CD4-positive, CD25-positive, alpha-beta regulatory T cell (primary cell): Measurements from ENCODE around the gene KRT27. TPM values are rescaled to one million over a fixed set of nuclear protein-coding genes. Genes with fewer than 3 reads are reported as not detected.

Source experiments
- ATAC-seq, 2 donors: fragments of 150-1000 bp; cut with Tn5 transposase; one replicate each; pipeline ENCODE4 v1.10.0; 2021; ENCODE audit warnings: low read depth in 2 of 2, moderate number of reproducible peaks in 2 of 2, moderate library complexity in 1 of 2
- DNase-seq, 3 donors: peaks; one replicate each; pipeline versions ENCODE4 v3.0.0 to v3.0.0-alpha.2; 2012 to 2022; ENCODE audit warnings: mixed read lengths in 1 of 3
- H3K27ac ChIP-seq: one replicate; pipeline ENCODE4 v1.7.0; 2013; ENCODE audit warnings: mild to moderate bottlenecking, low read length; ENCODE audit not compliant: insufficient read depth, poor library complexity, severe bottlenecking
- H3K27me3 ChIP-seq: one replicate; pipeline ENCODE4 v1.7.0; 2013; ENCODE audit warnings: low read length; ENCODE audit not compliant: control insufficient read depth, insufficient read depth
- H3K36me3 ChIP-seq: one replicate; pipeline ENCODE4 v1.7.0; 2013; ENCODE audit warnings: mild to moderate bottlenecking, low read length, moderate library complexity; ENCODE audit not compliant: control insufficient read depth, insufficient read depth
- H3K4me1 ChIP-seq: 2 replicates; pipeline ENCODE4 v1.7.0; 2013; ENCODE audit warnings: mild to moderate bottlenecking, low read length; ENCODE audit not compliant: insufficient read depth, control insufficient read depth, poor library complexity, severe bottlenecking
- H3K4me3 ChIP-seq: one replicate; pipeline ENCODE4 v1.7.0; 2013; ENCODE audit warnings: low read depth, mild to moderate bottlenecking, low read length, moderate library complexity
- H3K9me3 ChIP-seq, 2 experiments: 1 replicate in 1 of 2; 2 replicates in 1 of 2; pipeline ENCODE4 v1.7.0; 2013; ENCODE audit warnings: low read length in 2 of 2, mild to moderate bottlenecking in 1 of 2, moderate library complexity in 1 of 2; ENCODE audit not compliant: control insufficient read depth in 2 of 2
- H3K27ac Mint-ChIP-seq, 3 donors: one replicate each; pipeline ENCODE4 v1.8.0; 2020 to 2022; ENCODE audit warnings: mild to moderate bottlenecking in 3 of 3, mixed read lengths in 3 of 3, moderate library complexity in 2 of 3
- H3K27me3 Mint-ChIP-seq: one replicate; pipeline ENCODE4 v1.8.0; 2022; ENCODE audit warnings: mild to moderate bottlenecking, mixed read lengths
- H3K36me3 Mint-ChIP-seq: one replicate; pipeline ENCODE4 v1.8.0; 2020; ENCODE audit warnings: mixed read lengths
- H3K4me1 Mint-ChIP-seq, 4 donors: one replicate each; pipeline ENCODE4 v1.8.0; 2020 to 2022; ENCODE audit warnings: mixed read lengths in 4 of 4, mild to moderate bottlenecking in 1 of 4
- H3K4me3 Mint-ChIP-seq, 4 donors: one replicate each; pipeline ENCODE4 v1.8.0; 2020 to 2022; ENCODE audit warnings: mild to moderate bottlenecking in 4 of 4, mixed read lengths in 4 of 4, moderate library complexity in 3 of 4
- H3K9me3 Mint-ChIP-seq, 7 donors: one replicate each; pipeline ENCODE4 v1.8.0; 2020 to 2022; ENCODE audit warnings: mixed read lengths in 7 of 7, mild to moderate bottlenecking in 3 of 7, moderate library complexity in 2 of 7
- polyA plus RNA-seq, 4 donors: library from polyadenylated mRNA; unstranded; fragments of 300-500 nt; fragmentation: Illumina TruSeq; gene quantifications; one replicate each; pipeline ENCODE4 v1.2.3, GENCODE V29; 2021
- total RNA-seq: library from RNA; stranded (reverse); gene quantifications from one replicate; pipeline ENCODE4 v1.2.3, GENCODE V29; 2022

Gene KRT27
- total and polyA plus RNA-seq, 5 donors from 2014 or later: not detected

DNA sequence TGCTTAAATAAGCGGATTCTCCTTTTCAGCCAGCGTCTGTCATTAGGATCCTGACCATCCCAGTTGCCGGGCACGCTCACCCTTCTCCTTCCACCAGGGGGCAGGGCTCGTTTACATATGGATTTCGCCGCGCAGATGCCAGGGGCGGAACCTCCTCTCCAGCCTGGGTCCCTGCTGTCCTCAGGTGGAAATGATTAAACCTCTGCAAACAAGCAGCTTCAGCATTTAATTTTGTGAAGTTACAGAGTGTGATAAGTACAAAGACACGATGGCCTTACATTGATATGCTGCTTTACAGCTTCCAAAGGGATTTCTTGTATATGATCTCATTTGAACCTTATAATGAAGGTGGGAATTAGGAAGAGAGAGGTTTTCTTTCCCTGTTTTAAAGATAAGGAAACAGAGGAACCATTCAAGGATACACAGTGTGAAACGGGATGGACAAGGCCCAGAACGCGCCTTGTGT lies 21.3 kb upstream of the KRT27 start:
- H3K4me1 ChIP-seq: peaks cover 3% of the 10 kb centered on the region
- Mint-ChIP-seq H3K36me3 (no peaks in the 10 kb centered on the region), H3K27me3 (peaks cover 56% of the 10 kb centered on the region), H3K4me3 (no peak overlapping the region), H3K27ac (no peak overlapping the region), H3K4me1 (peaks cover 0 to 3% (median 1%) of the 10 kb centered on the region in 4 donors), H3K9me3 (peaks cover 0 to 2% (median 0%) of the 10 kb centered on the region in 7 donors)
- H3K9me3 ChIP-seq: no peaks in the 10 kb centered on the region
- ATAC-seq (peak; percentile 78 to 81), DNase-seq (peak; percentile 58 to 76 (median 59))
- no peak overlapping the region for H3K27ac ChIP-seq
- H3K27me3 ChIP-seq: peaks cover 60% of the 10 kb centered on the region
- H3K4me3 ChIP-seq: no peak overlapping the region
- H3K36me3 ChIP-seq: no peaks in the 10 kb centered on the region

- no peak overlapping the region for H3K27ac Mint-ChIP-seq
- DNase-seq (no peak), ATAC-seq (no peak)
- peaks cover 43% of the 10 kb centered on the region for H3K27me3 Mint-ChIP-seq
- no peaks in the 10 kb centered on the region for H3K36me3 Mint-ChIP-seq
- H3K27ac ChIP-seq: no peak overlapping the region
- peaks cover 3% of the 10 kb centered on the region for H3K4me1 ChIP-seq
- no peaks in the 10 kb centered on the region for H3K36me3 ChIP-seq
- H3K4me3 Mint-ChIP-seq: no peak overlapping the region
- no peak overlapping the region for H3K4me3 ChIP-seq
- peaks cover 49% of the 10 kb centered on the region for H3K27me3 ChIP-seq
- H3K9me3 Mint-ChIP-seq: peaks cover 0 to 2% (median 0%) of the 10 kb centered on the region in 7 donors
- H3K4me1 Mint-ChIP-seq: peaks cover 0 to 3% (median 1%) of the 10 kb centered on the region in 4 donors
- no peaks in the 10 kb centered on the region for H3K9me3 ChIP-seq
Observed at GRCh38 chr17:40801157-40801556, 18.8 kb upstream of the KRT27 start.

DNA sequence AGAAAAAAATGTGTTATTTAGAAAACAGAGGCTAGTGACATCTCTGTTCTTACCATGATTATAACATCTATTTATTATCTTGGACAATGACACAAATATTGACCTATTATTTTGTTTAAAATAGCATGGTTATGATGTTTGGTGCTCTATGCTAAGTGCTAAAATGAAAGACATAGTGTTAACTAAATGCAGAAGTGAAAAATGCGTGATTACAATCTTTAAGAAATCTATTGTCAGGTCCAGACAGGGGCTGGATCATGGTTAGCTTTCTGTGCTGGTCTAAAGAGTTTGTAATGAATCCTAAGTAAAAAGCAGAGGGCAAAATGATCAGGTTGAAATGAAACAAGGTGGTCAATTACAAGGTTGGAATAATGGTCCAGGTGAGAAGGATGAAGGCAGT lies 18.0 kb upstream of the KRT27 start:
- H3K27me3 ChIP-seq: peaks cover 45% of the 10 kb centered on the region

GRCh38 chr17:40799859-40800258 lies 17.5 kb upstream of the KRT27 start, which contains the start of gene KRT28:
Gene KRT28, minus strand, starts transcription at chr17:40799959. Its CDS starts 66 bp downstream, at chr17:40799893.
- H3K27me3 Mint-ChIP-seq: peaks cover 38% of the 10 kb centered on the region
- peaks cover 0 to 3% (median 1%) of the 10 kb centered on the region in 4 donors for H3K4me1 Mint-ChIP-seq
- DNase-seq (no peak), ATAC-seq (no peak)
- Histone ChIP-seq H3K4me3 (no peak within 1 kb of the TSS), H3K27me3 (peaks cover 41% of the 10 kb centered on the region), H3K36me3 (no peaks in the 10 kb centered on the region), H3K9me3 (no peaks in the 10 kb centered on the region), H3K4me1 (peaks cover 3% of the 10 kb centered on the region), H3K27ac (no peak within 1 kb of the TSS)
- no peaks in the 10 kb centered on the region for H3K36me3 Mint-ChIP-seq
- H3K9me3 Mint-ChIP-seq: peaks cover 0 to under 1% (median 0%) of the 10 kb centered on the region in 7 donors
- no peak within 1 kb of the TSS for H3K4me3 Mint-ChIP-seq
- H3K27ac Mint-ChIP-seq: no peak within 1 kb of the TSS

More for the DNA sequence above, 18.0 kb upstream of the KRT27 start:
- no peak overlapping the region for H3K27ac ChIP-seq
- H3K9me3 ChIP-seq: no peaks in the 10 kb centered on the region
- Mint-ChIP-seq H3K27ac (no peak overlapping the region), H3K4me3 (no peak overlapping the region), H3K4me1 (peaks cover 0 to 3% (median 1%) of the 10 kb centered on the region in 4 donors), H3K36me3 (no peaks in the 10 kb centered on the region), H3K27me3 (peaks cover 43% of the 10 kb centered on the region), H3K9me3 (peaks cover 0 to 2% (median 0%) of the 10 kb centered on the region in 7 donors)
- no peak overlapping the region for H3K4me3 ChIP-seq
- no peaks in the 10 kb centered on the region for H3K36me3 ChIP-seq
- DNase-seq (no peak), ATAC-seq (no peak)
- H3K4me1 ChIP-seq: peaks cover 3% of the 10 kb centered on the region

GRCh38 chr17:40796846-40797245 lies 14.5 kb upstream of the KRT27 start:
- Mint-ChIP-seq H3K36me3 (no peaks in the 10 kb centered on the region), H3K9me3 (no peaks in the 10 kb centered on the region), H3K4me1 (no peaks in the 10 kb centered on the region), H3K27me3 (peaks cover 40% of the 10 kb centered on the region), H3K27ac (no peak overlapping the region), H3K4me3 (no peak overlapping the region)
- ATAC-seq (no peak), DNase-seq (no peak)
- Histone ChIP-seq H3K9me3 (no peaks in the 10 kb centered on the region), H3K27ac (no peak overlapping the region), H3K4me3 (no peak overlapping the region), H3K4me1 (no peaks in the 10 kb centered on the region), H3K36me3 (no peaks in the 10 kb centered on the region), H3K27me3 (peaks cover 40% of the 10 kb centered on the region)

DNA sequence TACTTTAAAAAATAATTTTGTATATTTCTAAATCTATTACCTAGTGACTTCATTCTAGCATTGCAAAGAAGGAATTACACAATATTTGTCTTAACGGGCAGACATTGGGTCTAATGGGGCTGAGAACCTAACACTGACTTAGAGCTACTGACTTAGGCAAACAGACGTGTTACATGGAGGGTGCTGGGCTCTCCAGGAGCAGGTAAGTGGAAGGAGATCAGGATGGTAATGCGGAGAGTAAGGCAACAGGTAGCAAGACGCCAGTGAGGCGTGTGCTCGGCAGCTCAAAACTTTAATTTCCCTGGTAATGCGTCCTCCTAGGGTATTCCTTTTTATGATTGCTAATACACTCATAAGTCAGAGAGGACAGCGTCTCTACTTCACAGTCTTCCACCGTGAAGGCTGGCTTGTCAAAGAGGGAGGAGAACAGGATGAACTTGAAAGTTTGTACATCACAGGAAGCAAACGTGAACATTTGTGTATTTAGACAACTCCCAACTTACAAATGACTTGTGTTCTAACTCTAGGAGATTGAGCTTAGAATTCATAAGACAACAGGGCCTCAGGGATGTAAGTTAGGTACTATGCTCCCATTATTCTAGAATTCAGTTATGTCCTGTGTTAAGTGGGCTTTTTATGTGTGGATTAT lies 12.8 kb upstream of the KRT27 start:
- no peak overlapping the region for H3K27ac Mint-ChIP-seq
- H3K4me1 Mint-ChIP-seq: no peaks in the 10 kb centered on the region
- peaks cover 47% of the 10 kb centered on the region for H3K27me3 Mint-ChIP-seq
- peaks cover 26% of the 10 kb centered on the region for H3K27me3 ChIP-seq
- H3K4me3 Mint-ChIP-seq: no peak overlapping the region
- H3K9me3 ChIP-seq: no peaks in the 10 kb centered on the region
- DNase-seq: no peak
- no peak overlapping the region for H3K4me3 ChIP-seq
- no peaks in the 10 kb centered on the region for H3K36me3 Mint-ChIP-seq
- H3K4me1 ChIP-seq: no peaks in the 10 kb centered on the region
- no peaks in the 10 kb centered on the region for H3K36me3 ChIP-seq
- H3K9me3 Mint-ChIP-seq: no peaks in the 10 kb centered on the region
- ATAC-seq: no peak
- no peak overlapping the region for H3K27ac ChIP-seq

GRCh38 chr17:40794466-40794865 lies 12.1 kb upstream of the KRT27 start:
- H3K4me3 ChIP-seq: no peak overlapping the region
- peak overlapping the region in 1 of 3 donors; percentile 81 for H3K27ac Mint-ChIP-seq
- H3K36me3 ChIP-seq: no peaks in the 10 kb centered on the region
- ATAC-seq (no peak), DNase-seq (no peak)
- no peaks in the 10 kb centered on the region for H3K9me3 Mint-ChIP-seq
- H3K4me1 ChIP-seq: no peaks in the 10 kb centered on the region
- peaks cover 23% of the 10 kb centered on the region for H3K27me3 ChIP-seq
- H3K27ac ChIP-seq: no peak overlapping the region
- H3K36me3 Mint-ChIP-seq: no peaks in the 10 kb centered on the region
- no peaks in the 10 kb centered on the region for H3K9me3 ChIP-seq
- H3K4me1 Mint-ChIP-seq: no peaks in the 10 kb centered on the region
- peaks cover 49% of the 10 kb centered on the region for H3K27me3 Mint-ChIP-seq
- H3K4me3 Mint-ChIP-seq: no peak overlapping the region

GRCh38 chr17:40793832-40794231 lies 11.5 kb upstream of the KRT27 start:
- Mint-ChIP-seq H3K27me3 (peaks cover 44% of the 10 kb centered on the region), H3K27ac (no peak overlapping the region), H3K4me3 (no peak overlapping the region), H3K4me1 (no peaks in the 10 kb centered on the region), H3K9me3 (no peaks in the 10 kb centered on the region), H3K36me3 (no peaks in the 10 kb centered on the region)
- no peaks in the 10 kb centered on the region for H3K9me3 ChIP-seq
- DNase-seq (no peak), ATAC-seq (no peak)
- no peaks in the 10 kb centered on the region for H3K4me1 ChIP-seq
- H3K36me3 ChIP-seq: no peaks in the 10 kb centered on the region
- peaks cover 19% of the 10 kb centered on the region for H3K27me3 ChIP-seq
- H3K27ac ChIP-seq: no peak overlapping the region
- H3K4me3 ChIP-seq: no peak overlapping the region
